GM21447 (cell line): ENCODE data around the gene PVALB.

Source experiments
- ATAC-seq: cut with Tn5 transposase; IDR thresholded peaks from one replicate; pipeline ENCODE4 v1.9.1; 2021; ENCODE audit not compliant: unreplicated experiment

PVALB gene

DNA sequence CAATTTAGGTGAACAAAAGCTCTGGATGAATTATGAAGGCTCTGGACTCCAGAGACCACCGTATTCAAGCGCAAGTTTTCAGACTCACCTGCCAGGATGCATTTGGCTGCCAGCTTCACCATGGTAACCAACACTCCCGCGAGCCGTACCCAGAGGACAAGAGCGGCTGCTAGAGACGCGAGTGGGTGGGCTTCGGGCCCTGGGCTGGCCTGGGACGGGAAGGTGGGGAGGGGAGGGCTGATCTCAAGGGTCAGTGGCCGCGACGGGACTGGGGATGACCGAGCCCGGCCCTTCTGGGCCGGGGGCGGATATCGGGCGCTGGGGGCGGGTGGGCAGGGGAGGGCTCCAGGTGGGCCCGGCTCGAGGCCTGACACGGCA lies 41.3 kb downstream of the PVALB start:
- ATAC-seq = peak; percentile 6

DNA sequence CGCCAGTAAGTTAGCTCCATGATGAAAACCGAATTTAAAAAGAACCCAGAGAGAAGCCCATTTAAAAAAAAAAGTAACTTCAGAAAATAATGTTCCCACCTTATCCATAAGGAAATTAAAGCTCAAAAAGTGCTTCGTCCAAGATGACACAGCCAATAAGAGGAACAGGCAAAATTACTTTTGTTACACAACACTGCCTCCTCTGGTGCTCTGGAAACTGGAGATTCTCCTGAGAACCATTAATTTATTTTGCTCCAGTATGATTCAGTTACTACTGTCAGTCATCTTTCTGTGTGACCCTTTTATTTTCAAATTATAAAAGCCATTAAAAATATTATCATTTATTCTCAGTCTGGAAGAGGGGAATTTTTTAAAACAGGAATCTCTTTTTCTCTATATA lies 42.9 kb downstream of the PVALB start:
- ATAC-seq = no peak

DNA sequence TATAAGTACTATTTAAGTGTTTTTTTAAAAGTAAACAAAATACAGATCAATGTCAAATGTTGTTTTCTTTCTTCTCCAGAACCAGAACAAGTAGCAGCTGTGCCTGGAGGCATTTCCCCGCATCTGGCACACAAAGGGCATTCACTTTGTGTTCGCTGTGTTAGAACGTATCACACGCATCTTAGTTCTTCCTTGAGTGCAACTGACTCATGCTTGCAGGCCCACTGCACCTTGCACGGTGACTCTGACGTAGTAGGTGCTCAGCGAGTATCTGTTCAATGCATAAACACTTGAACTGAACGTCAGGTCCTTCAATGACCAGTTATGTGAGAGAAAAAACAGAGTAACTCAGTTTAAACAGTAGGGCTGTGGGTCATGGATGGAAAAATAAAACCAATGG lies 44.4 kb downstream of the PVALB start:
- ATAC-seq = no peak

DNA sequence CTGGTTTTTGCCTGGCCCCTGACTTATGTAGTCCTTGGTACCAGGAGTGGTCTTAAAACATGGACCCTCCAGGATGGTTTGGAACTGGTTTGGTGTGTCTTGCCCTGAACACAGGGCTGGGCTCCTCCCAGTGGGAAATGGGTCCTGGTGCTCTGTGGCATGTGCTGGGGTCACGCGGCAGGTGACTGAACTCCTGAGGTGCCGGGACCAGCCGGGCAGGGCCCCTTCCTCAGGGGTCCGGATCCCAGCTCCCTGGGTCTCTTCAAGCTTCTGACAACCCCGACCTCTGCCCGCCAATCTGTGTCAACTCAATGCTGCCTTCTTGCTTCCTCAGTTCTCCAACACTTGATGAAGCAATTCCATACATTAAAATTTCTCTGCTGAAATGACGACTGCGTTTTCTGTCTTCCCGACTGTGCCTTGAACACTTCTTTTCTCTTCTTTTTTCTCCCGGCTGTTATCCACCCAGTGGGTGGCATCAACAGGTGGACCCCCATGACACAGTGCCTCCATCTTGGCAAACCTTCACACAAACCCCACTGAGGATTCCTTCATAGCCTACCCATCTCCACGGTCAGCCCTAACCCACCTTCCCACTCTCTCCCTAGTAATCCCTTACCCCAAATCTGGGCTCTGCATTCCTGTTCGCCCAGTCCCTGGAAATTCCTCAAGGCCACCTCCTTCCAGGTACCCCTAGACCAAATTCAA lies 45.3 kb downstream of the PVALB start:
- ATAC-seq = no peak

DNA sequence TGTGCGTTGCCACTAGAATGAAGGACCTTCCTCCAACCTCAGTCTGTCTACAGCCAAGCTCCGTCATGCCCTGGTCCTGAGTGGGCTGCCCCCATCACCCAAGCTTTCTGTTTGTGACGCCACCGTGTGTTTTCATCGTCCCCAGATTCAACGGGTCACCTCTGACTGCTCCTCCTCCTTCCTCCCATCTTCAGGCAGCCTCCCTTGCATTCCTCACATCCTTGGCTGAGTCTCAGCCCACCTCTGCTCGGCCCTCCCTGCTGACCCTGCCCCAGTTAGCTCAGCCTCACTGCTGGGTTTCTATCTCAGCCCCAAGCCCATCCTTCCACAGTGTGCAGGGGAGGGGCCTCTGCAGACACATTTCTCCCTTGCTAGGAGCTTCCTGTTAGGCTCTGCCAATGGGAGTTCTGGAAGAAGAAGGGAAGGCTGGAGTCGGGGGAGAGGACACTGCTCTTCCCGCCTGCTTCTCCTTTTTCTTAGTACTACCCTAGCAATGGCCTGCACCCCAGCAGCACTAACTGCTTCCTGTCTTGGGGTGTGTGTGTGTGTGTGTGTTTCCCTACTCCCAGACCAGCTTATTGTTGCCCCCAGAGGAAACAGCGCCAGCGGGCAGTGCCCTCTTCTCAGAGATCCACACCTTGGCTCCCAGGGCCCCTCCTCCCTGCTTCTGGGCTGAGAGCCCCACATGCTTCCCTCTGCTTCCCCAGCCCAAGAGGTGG lies 46.2 kb downstream of the PVALB start:
- no peak for ATAC-seq

DNA sequence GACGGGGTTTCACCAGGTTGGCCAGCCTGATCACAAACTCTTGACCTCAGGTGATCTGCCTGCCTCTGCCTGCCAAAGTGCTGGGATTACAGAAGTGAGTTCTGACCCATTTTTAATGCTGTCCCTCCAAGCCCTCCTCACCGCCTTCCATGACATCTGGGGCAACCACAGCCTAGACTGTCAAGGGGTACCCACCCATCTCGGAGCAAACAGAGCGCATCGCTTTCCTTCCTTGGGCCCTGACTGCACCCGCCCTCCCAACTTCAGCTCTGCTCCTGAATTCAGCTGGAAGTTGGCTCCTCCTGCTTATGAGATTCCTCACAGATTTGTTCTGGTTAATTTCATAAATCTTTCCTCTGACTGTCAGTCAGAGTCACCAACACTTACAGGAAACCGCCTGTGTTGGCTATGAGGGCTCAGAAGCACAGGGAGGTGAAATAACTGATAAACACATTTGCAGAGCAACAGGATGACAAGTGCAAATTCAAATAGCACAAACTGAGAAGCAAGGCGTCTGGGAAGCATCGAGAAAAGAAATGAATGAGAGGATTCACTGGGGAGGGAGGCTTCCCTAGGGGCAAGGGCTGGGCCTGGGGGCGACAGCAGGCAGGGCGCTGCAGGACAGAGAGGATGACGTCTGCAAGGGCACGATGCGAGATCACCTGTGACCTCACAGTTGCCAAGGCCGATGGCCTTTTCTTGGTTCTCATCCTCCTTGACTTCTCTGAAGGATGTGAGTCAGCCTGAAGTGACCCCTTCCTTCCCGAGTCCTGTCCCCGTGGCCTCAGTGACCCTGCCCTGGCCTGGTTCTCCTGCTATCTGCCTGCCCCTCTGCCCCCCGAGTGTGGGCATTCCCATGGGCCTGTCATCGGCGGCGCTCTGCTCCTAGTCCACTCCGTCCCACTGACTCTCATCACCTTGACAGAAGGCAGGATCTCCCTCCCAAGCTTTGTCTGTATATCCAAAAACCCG lies 47.0 kb downstream of the PVALB start:
- no peak for ATAC-seq

DNA sequence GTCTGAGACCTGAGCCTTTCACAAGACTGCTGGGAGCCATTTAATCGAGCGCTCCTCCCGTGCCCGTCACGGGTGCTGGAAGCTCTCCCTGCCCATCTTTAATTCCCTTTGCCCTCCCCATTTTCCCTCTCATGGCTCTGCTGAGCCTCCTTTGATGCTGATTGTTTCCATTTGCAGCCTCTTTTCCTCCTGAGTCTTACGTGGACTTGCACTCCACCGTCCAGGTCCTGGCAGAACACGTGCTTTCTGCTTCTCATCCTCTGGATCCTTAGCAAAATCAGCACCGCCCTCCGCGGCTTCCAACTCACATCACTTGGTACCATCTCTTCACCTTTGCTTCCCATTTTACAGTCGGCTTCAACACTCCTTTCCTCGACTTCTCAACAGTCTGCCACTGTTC lies 48.2 kb downstream of the PVALB start:
- no peak for ATAC-seq

DNA sequence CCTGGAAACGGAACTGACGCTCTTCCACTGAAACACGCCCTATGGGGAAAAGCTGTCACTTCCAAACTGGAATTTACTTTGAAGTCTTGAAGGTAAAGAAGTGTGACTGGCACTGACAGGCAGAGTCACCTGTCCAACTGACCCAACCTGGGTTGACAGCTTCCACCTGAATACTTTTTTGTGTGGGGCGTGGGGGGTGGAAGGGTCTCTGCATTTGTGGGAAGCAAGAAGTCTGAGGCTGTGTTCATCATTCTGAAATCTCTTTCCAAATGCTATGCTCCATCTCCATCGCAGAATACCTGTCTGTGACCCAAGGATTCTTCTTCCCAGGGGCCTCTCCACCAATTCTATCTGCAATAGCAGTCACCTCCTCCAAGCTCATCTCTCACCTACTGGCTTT lies 48.7 kb downstream of the PVALB start:
- no peak for ATAC-seq

DNA sequence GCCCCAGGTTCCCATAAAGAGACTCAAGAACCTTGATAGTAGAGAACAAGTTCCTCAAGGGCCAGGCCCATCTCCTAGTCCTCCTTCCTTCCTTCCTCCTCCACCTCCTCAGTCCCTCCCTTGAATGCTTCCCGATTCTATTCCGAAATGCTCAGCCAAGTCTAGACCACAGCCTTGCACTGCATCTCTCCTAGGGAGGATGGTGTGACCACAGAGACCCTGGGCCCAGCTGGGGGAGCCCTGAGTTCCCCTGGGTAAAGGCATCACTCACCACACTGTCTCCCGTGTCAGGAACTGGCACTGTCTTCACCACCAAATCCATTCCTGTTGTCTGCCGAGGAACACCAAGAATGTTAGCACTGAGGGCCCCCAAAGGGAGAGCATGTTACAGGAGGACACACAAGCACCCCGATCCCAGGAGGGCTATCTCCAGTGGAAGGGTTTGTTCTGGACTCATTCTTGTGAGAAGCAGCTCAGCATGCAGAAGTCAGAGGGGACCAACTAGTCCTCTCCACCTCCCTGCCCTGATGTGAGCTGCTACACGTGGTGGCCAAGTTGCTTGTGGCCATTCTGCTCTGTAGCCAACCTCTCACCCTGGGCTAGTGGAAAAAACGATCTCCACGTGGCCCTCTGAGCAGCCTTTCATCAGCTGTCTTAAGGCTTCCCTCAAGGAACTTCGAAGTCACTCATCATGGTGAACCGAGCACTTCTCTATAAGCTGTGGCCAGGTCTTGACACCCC lies 49.6 kb downstream of the PVALB start:
- no peak for ATAC-seq

DNA sequence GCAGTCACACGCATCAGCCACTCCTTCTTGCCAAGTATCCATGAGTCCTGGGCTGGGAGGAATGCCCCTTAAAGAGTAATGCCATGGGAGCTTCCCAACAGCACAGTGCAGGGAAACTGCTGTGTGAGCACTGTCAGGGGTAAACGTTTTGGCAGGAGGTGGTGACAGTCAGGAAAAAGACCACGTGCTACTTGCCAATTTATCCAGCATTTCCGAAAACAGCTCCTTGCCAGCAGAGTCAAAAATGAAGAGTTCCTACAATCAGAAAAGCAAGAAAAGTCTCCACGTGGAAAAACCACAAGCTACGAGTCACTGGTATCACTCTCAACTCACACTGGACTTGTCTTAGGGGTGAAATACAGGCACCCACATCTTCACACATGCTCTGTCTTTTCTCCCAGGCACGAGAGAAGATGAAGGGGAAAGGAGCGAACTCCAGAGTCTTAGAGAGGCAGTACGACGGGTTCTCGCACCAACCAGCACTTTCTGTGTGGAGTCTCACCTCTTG lies 50.8 kb downstream of the PVALB start:
- ATAC-seq = no peak

DNA sequence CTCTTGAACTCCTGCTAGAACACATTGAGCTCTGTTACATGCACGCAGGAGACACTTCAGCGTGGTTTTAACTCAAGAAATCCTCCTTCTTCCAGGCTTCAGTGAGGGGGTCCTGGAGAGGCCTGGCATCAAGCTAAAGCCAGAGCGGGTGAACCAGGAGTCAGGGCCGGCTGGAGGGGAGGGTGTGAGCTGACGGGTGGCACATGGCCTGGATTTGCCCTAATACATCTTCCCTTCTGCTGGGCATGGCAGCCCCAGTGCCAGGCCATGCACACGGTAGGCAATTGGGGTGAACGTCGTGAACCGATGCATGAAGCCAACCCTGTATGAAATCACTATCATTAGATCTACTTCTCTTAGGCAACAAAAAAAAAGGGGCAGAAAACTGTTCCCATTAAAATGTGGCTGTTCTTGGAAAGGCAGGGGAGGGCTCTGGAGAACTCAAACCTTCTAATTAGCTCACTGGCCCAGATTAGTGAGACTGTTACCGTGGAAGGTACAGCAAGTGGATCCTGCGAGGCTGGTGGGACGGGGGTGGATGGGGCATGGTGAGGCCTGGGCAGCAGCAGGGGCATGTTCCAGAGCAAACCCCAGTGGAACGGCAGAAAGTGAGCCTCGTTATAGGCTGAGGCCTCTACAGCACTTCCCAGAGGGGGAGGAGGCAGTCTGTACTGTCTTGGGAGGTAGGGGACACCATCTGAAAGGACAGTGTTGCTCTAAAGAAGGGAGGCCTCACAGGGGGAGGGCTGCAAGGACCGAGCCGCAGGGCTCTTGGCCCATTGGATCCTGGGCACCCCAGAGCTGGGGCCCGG lies 51.5 kb downstream of the PVALB start:
- ATAC-seq = no peak

DNA sequence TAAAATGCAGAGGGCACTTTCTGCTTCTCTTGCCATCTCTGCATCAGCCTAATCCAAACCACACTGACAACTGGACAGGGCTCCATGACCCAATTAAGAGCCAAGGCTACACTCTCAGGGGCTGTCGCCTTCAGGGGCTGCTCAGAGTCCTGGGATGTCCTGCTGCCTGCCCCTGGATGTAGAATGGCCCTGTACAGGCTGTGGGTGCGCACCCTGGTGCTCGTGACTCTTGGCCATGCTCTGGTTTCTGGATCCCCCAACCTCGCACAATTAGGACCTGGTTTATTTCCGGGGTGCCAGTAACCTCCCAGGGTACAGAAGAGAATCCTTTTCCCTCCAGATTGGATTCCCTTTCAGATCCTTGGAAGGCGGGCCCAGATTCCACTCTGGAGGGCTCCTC lies 52.2 kb downstream of the PVALB start:
- no peak for ATAC-seq

DNA sequence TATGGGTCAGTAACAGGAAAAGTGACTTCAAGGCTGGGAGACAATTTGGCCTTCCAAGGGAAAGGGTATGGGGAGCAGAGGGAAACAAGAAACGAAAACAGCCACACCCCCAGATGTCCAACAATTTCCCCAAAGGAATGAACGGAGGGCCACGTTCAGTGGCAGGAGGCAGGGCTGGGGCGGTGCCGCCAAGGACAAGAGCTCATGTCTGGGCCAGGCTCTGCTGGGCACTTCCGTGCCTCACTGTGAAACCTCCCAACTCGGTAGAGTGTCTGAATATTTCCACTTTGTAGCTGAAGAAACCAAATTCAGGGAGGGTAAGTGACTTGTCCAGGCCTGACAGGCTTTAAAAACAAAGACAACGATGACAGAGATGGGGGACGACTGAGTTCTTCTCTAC lies 52.8 kb downstream of the PVALB start:
- ATAC-seq = no peak

DNA sequence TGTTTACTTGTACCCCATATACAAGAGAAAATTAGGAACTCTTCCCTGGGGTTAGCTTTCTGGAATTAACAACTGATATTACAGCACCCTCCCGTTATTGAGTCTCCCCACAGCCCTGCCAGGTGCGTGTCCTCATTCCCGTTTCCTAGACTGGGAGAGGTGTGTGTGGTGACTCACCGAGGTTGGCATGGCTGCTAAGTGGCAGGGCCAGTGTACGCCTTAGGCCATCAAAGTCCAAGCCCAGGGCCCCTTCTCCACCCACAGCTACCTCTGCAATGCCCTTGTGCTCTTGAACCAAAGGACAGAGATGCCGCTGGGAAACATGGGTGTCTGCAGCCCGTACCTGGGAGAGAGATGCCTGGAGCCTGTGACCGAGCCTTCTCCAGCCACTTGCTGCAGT lies 53.3 kb downstream of the PVALB start:
- ATAC-seq = no peak

DNA sequence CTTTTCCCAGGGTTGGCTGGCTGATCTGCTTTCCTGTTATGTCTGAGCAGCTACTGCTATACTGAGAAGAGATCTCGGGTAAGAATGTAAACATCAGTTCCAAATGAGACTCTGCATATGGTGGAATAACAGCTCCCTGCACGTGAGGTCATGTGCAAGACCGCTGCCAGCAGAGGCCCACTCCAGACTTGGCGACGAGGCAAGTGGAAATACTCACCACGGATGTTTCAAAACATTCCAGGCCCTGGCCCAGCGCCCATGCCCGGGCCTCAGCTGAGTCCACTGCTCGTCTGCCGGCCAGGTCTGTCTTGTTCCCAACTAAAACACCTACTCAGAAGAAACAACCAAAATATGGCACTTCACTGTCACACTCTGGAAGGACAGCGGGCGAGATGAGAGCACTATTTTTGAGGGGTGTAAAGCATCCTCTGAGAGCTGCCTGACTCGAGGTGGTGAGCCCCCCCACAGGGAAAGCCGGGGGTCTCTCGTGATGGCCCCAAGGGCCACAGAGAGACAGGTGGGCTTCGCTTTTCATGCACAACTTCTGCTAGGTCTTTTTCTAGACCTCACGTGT lies 54.1 kb downstream of the PVALB start:
- ATAC-seq = no peak

DNA sequence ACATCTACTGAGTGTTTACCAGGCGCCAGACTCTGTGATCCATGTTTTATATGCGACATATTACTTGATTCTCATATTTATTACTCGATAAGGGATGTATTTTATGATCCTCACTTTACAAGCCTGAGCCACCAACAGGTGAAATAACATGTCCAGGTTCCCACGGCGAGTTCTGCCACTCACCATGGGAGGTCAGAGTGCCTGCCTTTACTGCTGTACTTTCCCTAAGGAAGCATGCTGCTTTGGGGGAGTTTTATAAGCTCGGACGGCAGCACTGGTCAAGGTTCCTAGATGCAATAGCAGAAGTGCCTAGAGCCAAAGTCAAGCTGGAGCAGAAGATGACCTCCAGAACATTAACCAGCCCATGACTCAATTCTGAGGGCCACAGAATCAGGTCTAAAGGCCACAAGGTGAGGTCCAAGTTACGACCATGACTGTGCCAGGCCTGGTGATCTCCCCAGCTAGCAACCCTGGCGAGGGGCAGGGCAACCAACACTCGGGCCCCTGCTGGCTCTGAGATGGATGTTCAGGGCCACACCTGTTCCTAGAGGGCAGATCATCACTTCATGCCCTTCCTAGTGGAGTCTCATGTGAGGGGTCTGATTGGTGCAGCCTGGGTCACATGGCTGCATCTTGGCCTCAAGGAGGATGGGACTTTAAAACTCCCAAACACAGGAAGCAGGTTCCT lies 55.1 kb downstream of the PVALB start:
- ATAC-seq = no peak

DNA sequence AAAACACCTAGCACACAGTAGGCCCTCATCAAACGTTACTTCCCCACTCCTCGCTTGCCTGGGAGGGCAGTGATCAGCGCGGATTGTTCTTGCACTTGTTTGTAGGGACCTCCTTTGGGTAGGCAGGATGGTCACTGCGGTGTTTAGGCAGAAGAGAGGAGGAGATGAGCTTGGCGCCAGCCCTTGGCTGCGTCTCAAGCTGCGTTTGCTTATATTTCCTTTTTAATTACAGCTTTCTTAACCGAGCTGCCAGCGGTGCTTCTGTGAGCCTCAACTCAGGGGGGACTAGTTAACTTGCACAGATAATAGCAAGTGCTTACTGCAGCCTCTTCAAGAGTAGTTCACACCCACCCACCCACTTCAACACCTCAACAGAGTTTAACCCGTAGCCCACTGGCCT lies 56.0 kb downstream of the PVALB start:
- no peak for ATAC-seq

DNA sequence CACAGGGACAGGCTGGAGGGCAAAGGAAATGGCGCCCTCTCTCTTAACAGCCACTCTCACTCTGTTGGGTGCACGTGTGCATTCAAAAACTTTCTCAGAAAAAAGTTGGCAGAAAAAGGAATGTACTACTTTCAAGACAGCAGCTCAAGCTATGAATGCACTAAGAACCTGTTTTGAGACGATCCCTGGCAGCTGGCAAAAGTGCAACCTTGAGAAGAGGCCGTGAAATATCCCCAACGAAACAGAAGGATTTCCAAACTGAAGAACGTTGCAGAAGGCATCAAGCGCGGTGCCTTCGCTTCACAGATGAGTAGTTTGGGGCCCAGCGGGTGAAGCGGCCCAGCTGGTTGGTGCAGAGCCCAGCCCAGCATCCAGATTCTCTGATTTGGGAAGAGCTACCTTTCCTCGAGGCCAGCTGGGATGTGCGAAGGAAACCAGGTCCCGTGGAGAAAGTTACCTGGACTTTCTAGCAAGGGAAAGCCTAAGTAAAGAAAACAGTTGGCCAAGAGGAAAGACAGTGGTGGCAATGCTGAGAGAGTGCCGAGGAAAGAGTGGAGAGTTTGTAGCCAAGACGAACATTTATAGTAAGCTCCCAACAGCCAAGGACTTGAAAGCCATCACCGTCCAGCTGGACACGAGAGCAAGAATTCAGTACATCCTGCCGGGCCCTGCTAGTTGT lies 57.2 kb downstream of the PVALB start:
- ATAC-seq = no peak
